Gastrocnemius medialis (tissue), 4 donors: Measurements from ENCODE around the gene TAOK1. TPM values are rescaled to one million over a fixed set of nuclear protein-coding genes. Genes with fewer than 3 reads are reported as not detected.

Experiments
- ATAC-seq, 2 donors: fragments of 150-250 bp; one replicate each; pipeline ENCODE4 v1.9.1; 2016
- DNase-seq, 2 donors: peaks; one replicate each; pipeline ENCODE4 v3.0.0-alpha.2; 2019
- H3K27ac ChIP-seq, 4 donors: fragments of 200-600 bp; sonication (generic); 1 replicate in 1 of 4; 2 replicates in 3 of 4; pipeline ENCODE4 v1.5.1; 2016 to 2018; ENCODE audit warnings: mild to moderate bottlenecking in 2 of 4, moderate library complexity in 1 of 4
- H3K27me3 ChIP-seq, 3 donors: fragments of 200-600 bp; sonication (generic) in 2 of 3; 1 replicate in 1 of 3; 2 replicates in 2 of 3; pipeline versions ENCODE4 v1.5.1 to v1.6.0; 2016 to 2019; ENCODE audit warnings: mild to moderate bottlenecking in 1 of 3, moderate library complexity in 1 of 3
- H3K36me3 ChIP-seq, 2 donors: fragments of 200-600 bp; sonication (generic) in 1 of 2; one replicate each; pipeline ENCODE4 v1.5.1; 2017 to 2018
- H3K4me1 ChIP-seq, 2 donors: fragments of 200-600 bp; sonication (generic) in 1 of 2; one replicate each; pipeline ENCODE4 v1.5.1; 2016 to 2017; ENCODE audit warnings: mild to moderate bottlenecking in 2 of 2
- H3K4me3 ChIP-seq, 4 donors: fragments of 200-600 bp; sonication (generic) in 3 of 4; 1 replicate in 1 of 4; 2 replicates in 3 of 4; pipeline ENCODE4 v1.5.1; 2016 to 2019; ENCODE audit warnings: mild to moderate bottlenecking in 2 of 4
- H3K9me3 ChIP-seq, 3 donors: fragments of 200-600 bp; sonication (generic) in 2 of 3; 1 replicate in 1 of 3; 2 replicates in 2 of 3; pipeline ENCODE4 v1.5.1; 2016 to 2019
- CTCF ChIP-seq, 5 experiments: fragments of 450-650 bp in 3 of 5; fragments of 200-600 bp in 2 of 5; sonication (generic) in 2 of 5; IDR thresholded peaks in 4 of 5; conservative IDR thresholded peaks in 1 of 5; 1 replicate in 4 of 5; 2 replicates in 1 of 5; pipeline ENCODE4 v1.5.1; 2016 to 2019; ENCODE audit warnings: antibody characterized with exemption in 5 of 5, mild to moderate bottlenecking in 3 of 5, moderate library complexity in 3 of 5
- POLR2A ChIP-seq, 2 donors: fragments of 450-650 bp; IDR thresholded peaks; one replicate each; pipeline ENCODE4 v1.6.1; 2017; ENCODE audit warnings: antibody characterized with exemption in 2 of 2, mild to moderate bottlenecking in 2 of 2, moderate library complexity in 2 of 2
- in situ Hi-C, 4 donors: fragments of 200-750 bp; cut with MboI; loops; one replicate each; pipeline versions ENCODE4 v1.15.0 to v1.8.0; 2017; ENCODE audit warnings: low sequenced_read_pairs in 4 of 4
- intact Hi-C: fragments of 100-400 bp; cut with DNase I; formaldehyde crosslinking; loops from one replicate; pipeline ENCODE4 v1.15.1; 2023; ENCODE audit warnings: low total_unique reads
- total RNA-seq, 4 donors: library from RNA; depleted of rRNA; stranded (reverse); fragments of >200 nt; gene quantifications; one replicate each; pipeline versions ENCODE4 v1.1.0 to v1.2.3, GENCODE V29; 2016

TAOK1 gene
- total RNA-seq, 4 donors from 2014 or later: 30.1 to 48.4 (median 35.7) TPM

GRCh38 chr17:29596811-29597210 is 206.6 kb downstream of the TAOK1 start:
- in situ Hi-C loops: loop anchor here in 1 of 4 donors (25.0 kb wide), 1 partner anchor 340 kb away; the partner anchor contains the start of genes EFCAB5 and SSH2
- intact Hi-C loops: no loop called here
- ATAC-seq (no peak), DNase-seq (no peak)
- no peak for TF ChIP-seq POLR2A (IDR thresholded peaks at IDR 0.05)
- no peak for TF ChIP-seq CTCF (IDR thresholded peaks at IDR 0.05 in 4 of 5, conservative IDR thresholded peaks at IDR 0.05 in 1 of 5)
- no peak overlapping the region for H3K27ac ChIP-seq
- H3K4me3 ChIP-seq: no peak overlapping the region
- H3K4me1 ChIP-seq: peaks cover 16 to 20% of the 10 kb centered on the region in 2 donors
- no peaks in the 10 kb centered on the region for H3K9me3 ChIP-seq
- H3K36me3 ChIP-seq: no peaks in the 10 kb centered on the region
- no peaks in the 10 kb centered on the region for H3K27me3 ChIP-seq

DNA sequence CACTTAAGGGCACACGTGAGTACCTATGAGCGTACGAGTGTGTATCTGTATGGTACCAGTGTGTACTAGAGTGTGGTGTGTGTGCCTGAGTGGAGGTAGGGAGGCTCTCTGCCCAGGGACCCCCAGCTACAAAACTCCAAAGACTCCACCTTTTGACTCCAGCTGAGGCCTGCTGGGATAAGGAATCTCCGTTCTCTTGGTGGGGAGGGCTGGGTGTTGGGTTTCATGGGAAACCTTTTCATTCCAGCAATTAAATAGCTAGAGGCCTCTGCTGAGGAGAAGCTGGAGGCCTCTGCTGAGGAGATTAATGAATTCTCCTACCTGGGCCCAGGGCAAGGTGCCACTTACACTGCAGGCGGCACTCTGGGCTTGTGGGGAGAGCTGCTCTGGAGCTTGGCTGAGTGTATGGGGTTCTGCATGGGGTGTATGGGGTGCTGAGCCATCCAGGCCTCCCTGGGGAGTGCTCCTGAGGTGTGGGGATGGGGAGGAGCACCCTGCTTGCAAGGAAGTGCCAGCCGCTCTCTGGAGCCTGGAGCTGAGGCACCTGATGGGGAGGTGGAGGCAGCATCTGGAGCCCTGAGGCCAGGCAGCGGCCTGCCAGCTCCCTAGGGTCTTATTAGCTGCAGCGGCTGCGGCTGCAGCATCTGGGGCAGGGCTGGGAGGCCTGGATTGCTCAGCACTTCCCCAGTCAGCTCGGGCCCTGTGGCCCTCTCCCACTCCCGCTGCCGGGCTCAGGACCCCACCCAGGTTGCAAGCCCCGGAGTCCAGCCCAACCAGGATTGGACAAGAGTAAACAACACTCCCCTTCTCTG is 207.4 kb downstream of the TAOK1 start:
- DNase-seq (no peak), ATAC-seq (no peak)
- intact Hi-C loops: no loop called here

More for the DNA sequence above, 207.4 kb downstream of the TAOK1 start:
- Histone ChIP-seq H3K36me3 (no peaks in the 10 kb centered on the region), H3K4me1 (peaks cover 8 to 12% of the 10 kb centered on the region in 2 donors), H3K9me3 (no peaks in the 10 kb centered on the region), H3K27ac (no peak overlapping the region), H3K27me3 (no peaks in the 10 kb centered on the region), H3K4me3 (no peak overlapping the region)
- in situ Hi-C loops: loop anchor here in 1 of 4 donors (25.0 kb wide), 1 partner anchor 340 kb away; the partner anchor contains the start of genes EFCAB5 and SSH2
- TF ChIP-seq CTCF (IDR thresholded peaks at IDR 0.05 in 4 of 5, conservative IDR thresholded peaks at IDR 0.05 in 1 of 5): no peak
- TF ChIP-seq POLR2A (IDR thresholded peaks at IDR 0.05): no peak

Other genes starting within 250 kb of the TAOK1 start
- gene MYO18A, start 210.0 kb upstream of the TAOK1 start, total RNA-seq: 1,000 to 10,000 TPM in 1 of 4 donors, 100 to 1,000 TPM in 3; 526 to 1,058 (median 835) TPM
- gene CRYBA1, start 143.5 kb upstream of the TAOK1 start, total RNA-seq: not detected
- gene NUFIP2, start 96.2 kb upstream of the TAOK1 start, total RNA-seq: 10 to 100 TPM; 20.0 to 33.7 (median 27.8) TPM
- gene ABHD15, start 176.7 kb downstream of the TAOK1 start, total RNA-seq: 1 to 10 TPM; 2.6 to 5.7 (median 5.0) TPM
- gene TP53I13, start 178.3 kb downstream of the TAOK1 start, total RNA-seq: 10 to 100 TPM; 31.0 to 50.2 (median 32.1) TPM
- 10 to 100 TPM; 30.2 to 62.2 (median 41.1) TPM for gene GIT1, start 199.3 kb downstream of the TAOK1 start, total RNA-seq
- gene ANKRD13B, start 202.8 kb downstream of the TAOK1 start, total RNA-seq: 10 to 100 TPM in 1 of 4 donors, 1 to 10 TPM in 3; 8.2 to 11.5 (median 9.2) TPM
- 100 to 1,000 TPM; 409 to 694 (median 563) TPM for gene CORO6, start 232.5 kb downstream of the TAOK1 start, total RNA-seq